Hepatocyte (in vitro differentiated cells): ENCODE measurements around the gene PCID2.

Experiments
- CTCF ChIP-seq: fragments of 200-600 bp; sonication (generic); IDR thresholded peaks from 2 replicates; pipeline ENCODE4 v1.5.1; 2016; ENCODE audit warnings: antibody characterized with exemption, mild to moderate bottlenecking; ENCODE audit not compliant: poor library complexity
- EZH2phosphoT487 ChIP-seq: fragments of 200-600 bp; sonication (generic); IDR thresholded peaks from one replicate; pipeline ENCODE4 v1.6.1; 2018; ENCODE audit warnings: antibody characterized with exemption, mild to moderate bottlenecking, low read depth, moderate library complexity; ENCODE audit not compliant: unreplicated experiment, severe bottlenecking

GRCh38 chr13:113166681-113167080, 41.8 kb downstream of the PCID2 start:
- TF ChIP-seq CTCF (no peak), EZH2phosphoT487 (no peak)
